Measurements from ENCODE around the gene RENBP. TPM values are rescaled to one million over a fixed set of nuclear protein-coding genes. Genes with fewer than 3 reads are reported as not detected.

Gene RENBP
- total and polyA plus RNA-seq, 11 donors = 5.1 to 35.5 (median 9.9) TPM

DNA sequence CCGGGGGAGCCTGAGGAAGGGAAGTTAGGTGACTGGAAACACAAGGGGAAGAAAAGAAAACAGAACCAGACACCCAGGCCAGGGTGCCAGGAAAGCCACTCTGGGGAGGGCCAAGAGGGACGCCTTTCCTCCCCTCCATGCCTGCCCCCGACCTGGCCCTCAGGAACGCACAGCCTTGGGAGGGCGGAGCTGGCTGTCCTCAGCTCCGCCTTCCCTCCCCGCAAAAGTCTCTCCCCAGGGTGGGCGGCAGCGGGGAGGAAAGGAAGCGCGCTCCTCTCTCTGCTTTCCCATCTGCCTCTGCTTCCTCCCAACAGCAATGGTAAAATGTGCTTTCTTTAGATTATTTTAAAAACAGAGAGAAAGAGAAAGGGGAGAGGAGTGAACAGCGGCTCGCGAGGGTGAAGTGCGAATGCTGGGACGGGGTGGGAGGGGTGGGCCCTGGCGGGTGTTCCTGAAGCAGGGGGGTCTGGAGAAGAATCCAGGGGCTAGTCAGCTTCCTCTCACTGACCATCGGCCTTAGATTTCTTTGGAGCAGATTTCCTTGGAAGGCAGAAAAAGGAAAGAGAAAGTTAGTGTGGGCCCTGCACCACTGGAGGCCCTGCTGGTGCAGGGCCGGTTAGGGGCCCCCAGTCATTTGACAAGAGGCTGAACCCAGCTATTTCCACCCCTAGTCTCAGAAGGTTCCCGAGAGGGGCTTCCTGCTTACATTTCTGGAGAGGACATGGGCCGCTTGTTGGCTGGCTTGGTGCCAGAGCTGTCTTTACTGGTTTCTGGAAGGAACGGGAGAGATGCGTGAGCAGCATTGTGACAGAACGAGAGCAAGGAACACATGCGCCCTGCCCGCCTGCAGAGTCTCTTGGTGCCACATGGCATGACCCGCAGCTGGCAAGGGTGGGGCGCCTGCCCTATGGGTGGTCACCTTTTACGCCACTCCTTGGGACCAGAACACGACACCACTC is 4.7 kb upstream of the RENBP start:
- intact Hi-C loops (cut with DNase I) = no loop called here
- peak overlapping the region; percentile 32 to 86 (median 67) for H3K27ac ChIP-seq

DNA sequence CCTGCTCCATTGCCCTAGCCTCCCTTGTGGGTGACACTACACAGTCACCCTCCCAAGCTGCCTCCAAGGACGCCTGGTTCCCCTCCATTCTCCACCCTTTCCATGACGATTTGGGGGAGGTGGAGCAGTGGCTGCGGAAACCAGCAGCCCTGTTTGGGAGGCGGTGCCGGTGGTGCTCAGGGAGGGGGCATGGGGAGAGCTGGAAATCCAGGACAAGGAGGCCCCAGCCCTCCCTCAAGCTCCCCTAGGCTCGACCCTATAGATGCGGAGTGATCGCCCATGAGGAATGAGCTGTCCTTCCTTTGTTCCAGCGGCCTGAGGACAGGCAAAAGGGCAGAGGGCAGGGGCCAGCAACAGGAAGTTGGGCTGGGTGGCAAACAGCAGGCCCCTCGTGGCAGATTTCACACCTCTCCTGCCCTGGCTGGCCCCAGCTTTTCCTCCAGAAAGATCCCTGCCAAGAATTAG is 3.6 kb upstream of the RENBP start:
- intact Hi-C loops (cut with DNase I) = no loop called here
- no peak for TF ChIP-seq POLR2A (IDR thresholded peaks at IDR 0.05)
- TF ChIP-seq, protein P1, sequence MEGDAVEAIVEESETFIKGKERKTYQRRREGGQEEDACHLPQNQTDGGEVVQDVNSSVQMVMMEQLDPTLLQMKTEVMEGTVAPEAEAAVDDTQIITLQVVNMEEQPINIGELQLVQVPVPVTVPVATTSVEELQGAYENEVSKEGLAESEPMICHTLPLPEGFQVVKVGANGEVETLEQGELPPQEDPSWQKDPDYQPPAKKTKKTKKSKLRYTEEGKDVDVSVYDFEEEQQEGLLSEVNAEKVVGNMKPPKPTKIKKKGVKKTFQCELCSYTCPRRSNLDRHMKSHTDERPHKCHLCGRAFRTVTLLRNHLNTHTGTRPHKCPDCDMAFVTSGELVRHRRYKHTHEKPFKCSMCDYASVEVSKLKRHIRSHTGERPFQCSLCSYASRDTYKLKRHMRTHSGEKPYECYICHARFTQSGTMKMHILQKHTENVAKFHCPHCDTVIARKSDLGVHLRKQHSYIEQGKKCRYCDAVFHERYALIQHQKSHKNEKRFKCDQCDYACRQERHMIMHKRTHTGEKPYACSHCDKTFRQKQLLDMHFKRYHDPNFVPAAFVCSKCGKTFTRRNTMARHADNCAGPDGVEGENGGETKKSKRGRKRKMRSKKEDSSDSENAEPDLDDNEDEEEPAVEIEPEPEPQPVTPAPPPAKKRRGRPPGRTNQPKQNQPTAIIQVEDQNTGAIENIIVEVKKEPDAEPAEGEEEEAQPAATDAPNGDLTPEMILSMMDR (IDR thresholded peaks at IDR 0.05) = no peak
- Histone ChIP-seq H3K27me3 (peaks cover 0 to 11% (median 0%) of the 10 kb centered on the region in 9 donors), H3K36me3 (peaks cover 0 to 42% (median 39%) of the 10 kb centered on the region in 9 donors), H3K4me3 (no peak overlapping the region), H3K4me1 (peaks cover 0 to 34% (median 8%) of the 10 kb centered on the region in 12 donors), H3K27ac (peak overlapping the region; percentile 35 to 86 (median 67)), H3K9me3 (no peaks in the 10 kb centered on the region)
- WGBS, 4 donors = 51 to 71% (median 62%) methylated on average over 10 of the region's 10 CpGs
- ATAC-seq (peak in 3 of 4 donors; percentile 3 to 62 (median 9)), DNase-seq (no peak)

More for the DNA sequence above, 4.7 kb upstream of the RENBP start:
- ATAC-seq (peak in 1 of 4 donors; percentile 29), DNase-seq (peak in 1 of 5 donors; percentile 59)
- TF ChIP-seq, protein P1 (IDR thresholded peaks at IDR 0.05) = no peak
- peaks cover 0 to 40% (median 9%) of the 10 kb centered on the region in 12 donors for H3K4me1 ChIP-seq
- H3K27me3 ChIP-seq = peaks cover 0 to 5% (median 0%) of the 10 kb centered on the region in 9 donors
- no peaks in the 10 kb centered on the region for H3K9me3 ChIP-seq
- no peak overlapping the region for H3K4me3 ChIP-seq
- WGBS, 4 donors = 40 to 75% (median 58%) methylated on average over 27 to 30 of the region's 30 CpGs
- peaks cover 0 to 53% (median 46%) of the 10 kb centered on the region in 9 donors for H3K36me3 ChIP-seq

DNA sequence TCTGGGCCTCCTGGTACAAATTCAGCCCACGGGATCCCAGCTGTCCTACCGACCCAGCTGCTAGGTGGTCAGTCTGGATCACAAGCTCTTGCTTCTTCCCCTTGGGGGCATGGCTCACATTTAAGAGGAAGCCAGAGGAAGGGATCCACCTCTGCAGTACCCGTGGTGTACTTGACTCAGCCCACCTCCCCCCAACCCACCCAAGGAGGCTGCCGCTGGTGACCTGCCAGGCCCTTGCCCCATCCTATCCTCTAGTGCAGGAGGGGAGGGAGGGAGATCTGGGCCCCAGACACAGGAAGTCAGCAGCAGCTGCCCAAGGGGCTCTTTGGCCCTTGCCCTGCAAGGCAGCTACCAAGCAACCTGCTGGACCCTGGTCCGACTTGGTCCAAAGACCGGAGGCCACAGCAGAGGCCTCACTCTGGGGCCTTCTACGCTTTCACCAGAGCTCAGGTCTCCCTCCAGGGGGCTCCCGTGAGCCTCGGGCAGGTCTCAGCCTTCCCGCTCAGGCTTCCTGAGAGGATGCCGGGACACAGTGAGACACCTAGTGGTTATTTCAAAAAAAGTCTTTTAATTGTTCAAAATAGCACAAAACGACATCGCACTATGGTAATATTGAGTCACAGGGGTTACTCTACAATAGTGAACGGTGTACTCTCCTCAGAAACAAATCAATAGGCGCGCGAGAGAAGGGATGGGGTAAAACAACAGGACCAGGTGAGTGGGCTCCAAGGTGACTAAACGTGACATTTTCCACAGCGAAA is 2.7 kb upstream of the RENBP start:
- intact Hi-C loops (cut with DNase I) = loop anchor here in 1 of 10 donors (1.0 to 2.0 kb wide), 2 partner anchors 18 to 183 kb away; partner anchors contain the start of gene PLXNB3
- Histone ChIP-seq H3K4me3 (no peak overlapping the region), H3K27me3 (peaks cover 0 to 15% (median 0%) of the 10 kb centered on the region in 9 donors), H3K27ac (peak overlapping the region; percentile 35 to 86 (median 67)), H3K36me3 (peaks cover 0 to 34% (median 30%) of the 10 kb centered on the region in 9 donors), H3K4me1 (peaks cover 0 to 36% (median 8%) of the 10 kb centered on the region in 12 donors), H3K9me3 (no peaks in the 10 kb centered on the region)
- peak; percentile 62 to 87 (median 72) for DNase-seq
- TF ChIP-seq, protein P1 (IDR thresholded peaks at IDR 0.05) = peak; percentile 67 to 95 (median 78)
- TF ChIP-seq POLR2A (IDR thresholded peaks at IDR 0.05) = no peak
- WGBS, 4 donors = 36 to 58% (median 45%) methylated on average over 19 of the region's 19 CpGs
- ATAC-seq = peak; percentile 53 to 77 (median 68)
